Pancreas (tissue), 10 donors: Measurements from ENCODE around the gene TSEN34. TPM values are rescaled to one million over a fixed set of nuclear protein-coding genes. Genes with fewer than 3 reads are reported as not detected.
"Not testable (repeated sequence)": the region's sequence is repeated elsewhere in the genome, so short reads cannot be mapped to it uniquely, and the experiment has no call there.

ENCODE experiments used
- ATAC-seq, 4 donors: fragments of 200-7000 bp; cut with Tn5 transposase; one replicate each; pipeline versions ENCODE4 v1.8.0 to v1.9.1; 2020; ENCODE audit warnings: mild to moderate bottlenecking in 4 of 4, moderate library complexity in 4 of 4
- DNase-seq, 6 donors: peaks; one replicate each; pipeline ENCODE4 v3.0.0-alpha.2; 2020
- FAIRE-seq: peaks from 2 replicates; lab custom pipeline; 2012; peaks lifted over from hg19 to GRCh38; lab: Jason Lieb, UNC
- H3K27ac ChIP-seq, 4 donors: fragments of 200-600 bp; sonication (generic); 1 replicate in 3 of 4; 2 replicates in 1 of 4; pipeline versions ENCODE4 v1.5.0 to v1.8.0; 2020
- H3K27me3 ChIP-seq, 4 donors: fragments of 200-600 bp; one replicate each; pipeline ENCODE4 v1.8.0; 2021
- H3K36me3 ChIP-seq, 3 donors: fragments of 200-600 bp; sonication (generic) in 1 of 3; one replicate each; pipeline versions ENCODE4 v1.5.0 to v1.8.0; 2020 to 2021
- H3K4me1 ChIP-seq, 3 donors: fragments of 200-600 bp; one replicate each; pipeline ENCODE4 v1.8.0; 2021
- H3K4me3 ChIP-seq, 4 donors: fragments of 200-600 bp; sonication (generic) in 2 of 4; one replicate each; pipeline versions ENCODE4 v1.5.0 to v1.8.0; 2020 to 2021
- H3K9me3 ChIP-seq, 4 donors: fragments of 200-600 bp; one replicate each; pipeline ENCODE4 v1.8.0; 2021
- WGBS, 2 donors: extraction: QIAGEN DNeasy Blood & Tissue Kit; methylation state at CpG; one replicate each; pipeline ENCODE4 v1.1.7; 2013; 5-methylcytosine and 5-hydroxymethylcytosine counted together
- intact Hi-C, 3 donors: fragments of 100-400 bp; cut with DNase I; formaldehyde crosslinking; loops; one replicate each; pipeline versions ENCODE4 v1.11.1 to v1.14.2; 2022
- polyA plus RNA-seq, 2 donors: library from polyadenylated mRNA; stranded (reverse); fragments of 200-250 nt; gene quantifications; one replicate each; pipeline ENCODE4 v1.2.3, GENCODE V29; 2013
- total RNA-seq, 6 donors: library from RNA; stranded (reverse); fragmentation: NEBNext Ultra II Directional in 4 of 6; extraction: Animal tissue kit (Norgen Biotek cat#: 25700) in 4 of 6; gene quantifications; one replicate each; pipeline versions ENCODE4 v1.2.1 to v1.2.4, GENCODE V29; 2021 to 2023
- donor health status: healthy with polysubstance abuse.
- donor health status: DM: no; HTN: no; CAD: no; lungs with moderate emphysema.
- donor health status: DM: no; HTN: no; CAD: no.
- donor health status: control.
- donor health status: control.
- donor health status: Bipolar disorder and iron deficiency.
- donor health status: DM: yes; HTN: yes; CAD: no.
- donor health status: DM: no; HTN: no; CAD: no.
- donor health status: DM: no; HTN: no; CAD: no.
- donor health status: DM: yes; HTN: yes; CAD: no.

The TSEN34 gene
- total and polyA plus RNA-seq, 8 donors, result 16.8 to 33.3 (median 19.4) TPM

GRCh38 chr19:54242646-54243045, 51.5 kb downstream of the TSEN34 start, which contains the start of gene LILRA6:
Gene LILRA6 (minus strand): TSS chr19:54242790.
- intact Hi-C loops, H3K27me3 ChIP-seq, H3K4me3 ChIP-seq, H3K27ac ChIP-seq, H3K4me1 ChIP-seq, H3K36me3 ChIP-seq, FAIRE-seq, DNase-seq, H3K9me3 ChIP-seq: not testable (repeated sequence)
- ATAC-seq, result peak in 2 of 4 donors; percentile 64 to 68
- WGBS, 2 donors, result 44% methylated on average over 6 of the region's 6 CpGs; no CpG with 5 or more reads in 1 of the 2 donors

- ATAC-seq, H3K36me3 ChIP-seq, DNase-seq, FAIRE-seq, intact Hi-C loops, H3K4me3 ChIP-seq, H3K27ac ChIP-seq, H3K4me1 ChIP-seq, H3K27me3 ChIP-seq, H3K9me3 ChIP-seq: not testable (repeated sequence)
- 51% methylated on average over 7 of the region's 8 CpGs; no CpG with 5 or more reads in 1 of the 2 donors for WGBS, 2 donors
These were observed 52.7 kb downstream of the TSEN34 start for GRCh38 chr19:54243809-54244208.

Other genes starting within 250 kb of the TSEN34 start
- gene CACNG8, start 228.4 kb upstream of the TSEN34 start, total RNA-seq, result under 1 TPM in 5 of 6 donors, not detected in 1; under 0.01 to 0.06 (median 0.03) TPM
- under 1 TPM; 0.02 to 0.04 TPM for gene CACNG8, start 228.4 kb upstream of the TSEN34 start, polyA plus RNA-seq
- not detected for gene CACNG6, start 199.7 kb upstream of the TSEN34 start, total RNA-seq
- gene CACNG6, start 199.7 kb upstream of the TSEN34 start, polyA plus RNA-seq, result not detected
- not detected for gene VSTM1, start 127.4 kb upstream of the TSEN34 start, total RNA-seq
- not detected for gene VSTM1, start 127.4 kb upstream of the TSEN34 start, polyA plus RNA-seq
- gene TARM1, start 109.9 kb upstream of the TSEN34 start, total RNA-seq, result not detected
- not detected for gene TARM1, start 109.9 kb upstream of the TSEN34 start, polyA plus RNA-seq
- 1 to 10 TPM in 2 of 6 donors, under 1 TPM in 3, not detected in 1; 0.41 to 3.2 (median 0.84) TPM for gene OSCAR, start 90.5 kb upstream of the TSEN34 start, total RNA-seq
- gene OSCAR, start 90.5 kb upstream of the TSEN34 start, polyA plus RNA-seq, result 1 to 10 TPM; 1.0 to 1.1 TPM
- gene NDUFA3, start 88.5 kb upstream of the TSEN34 start, total RNA-seq, result 10 to 100 TPM; 27.7 to 52.1 (median 45.1) TPM
- gene NDUFA3, start 88.5 kb upstream of the TSEN34 start, polyA plus RNA-seq, result 100 to 1,000 TPM; 107 to 166 TPM
- 1 to 10 TPM; 3.8 to 8.8 (median 5.0) TPM for gene TFPT, start 75.7 kb upstream of the TSEN34 start, total RNA-seq
- 10 to 100 TPM; 16.1 to 16.6 TPM for gene TFPT, start 75.7 kb upstream of the TSEN34 start, polyA plus RNA-seq
- gene PRPF31, start 75.6 kb upstream of the TSEN34 start, total RNA-seq, result 10 to 100 TPM; 14.4 to 27.2 (median 19.5) TPM
- 10 to 100 TPM; 45.0 to 47.1 TPM for gene PRPF31, start 75.6 kb upstream of the TSEN34 start, polyA plus RNA-seq
- 10 to 100 TPM; 16.8 to 28.5 (median 21.3) TPM for gene CNOT3, start 53.5 kb upstream of the TSEN34 start, total RNA-seq
- gene CNOT3, start 53.5 kb upstream of the TSEN34 start, polyA plus RNA-seq, result 10 to 100 TPM; 39.0 to 40.0 TPM
- 1 to 10 TPM; 2.1 to 5.1 (median 4.4) TPM for gene LENG1, start 31.6 kb upstream of the TSEN34 start, total RNA-seq
- 1 to 10 TPM; 9.6 to 9.7 TPM for gene LENG1, start 31.6 kb upstream of the TSEN34 start, polyA plus RNA-seq
- 10 to 100 TPM; 51.8 to 66.5 (median 56.2) TPM for gene TMC4, start 18.1 kb upstream of the TSEN34 start, total RNA-seq
- gene TMC4, start 18.1 kb upstream of the TSEN34 start, polyA plus RNA-seq, result 10 to 100 TPM; 80.0 to 88.9 TPM
- gene MBOAT7, start 1.7 kb upstream of the TSEN34 start, total RNA-seq, result 10 to 100 TPM; 18.8 to 47.2 (median 27.3) TPM
- gene MBOAT7, start 1.7 kb upstream of the TSEN34 start, polyA plus RNA-seq, result 10 to 100 TPM; 32.6 to 34.7 TPM
- 1,000 to 10,000 TPM in 4 of 6 donors, 100 to 1,000 TPM in 2; 815 to 1,921 (median 1,191) TPM for gene RPS9, start 9.6 kb downstream of the TSEN34 start, total RNA-seq
- gene RPS9, start 9.6 kb downstream of the TSEN34 start, polyA plus RNA-seq, result 1,000 to 10,000 TPM; 2,302 to 2,340 TPM
- gene LILRB3, start 31.7 kb downstream of the TSEN34 start, total RNA-seq, result 1 to 10 TPM in 3 of 6 donors, under 1 TPM in 3; 0.47 to 5.6 (median 1.6) TPM
- gene LILRB3, start 31.7 kb downstream of the TSEN34 start, polyA plus RNA-seq, result 1 to 10 TPM; 1.3 to 2.4 TPM
- 1 to 10 TPM in 2 of 6 donors, under 1 TPM in 4; 0.20 to 2.4 (median 0.62) TPM for gene LILRA6, start 51.5 kb downstream of the TSEN34 start, total RNA-seq
- gene LILRA6, start 51.5 kb downstream of the TSEN34 start, polyA plus RNA-seq, result under 1 TPM; 0.31 to 0.38 TPM
- 1 to 10 TPM in 3 of 6 donors, under 1 TPM in 3; 0.23 to 3.1 (median 1.1) TPM for gene LILRB5, start 66.0 kb downstream of the TSEN34 start, total RNA-seq
- 1 to 10 TPM in 1 of 2 donors, under 1 TPM in 1; 0.56 to 1.4 TPM for gene LILRB5, start 66.0 kb downstream of the TSEN34 start, polyA plus RNA-seq
- 1 to 10 TPM in 3 of 6 donors, under 1 TPM in 3; 0.19 to 3.9 (median 1.2) TPM for gene LILRB2, start 89.8 kb downstream of the TSEN34 start, total RNA-seq
- 1 to 10 TPM; 1.4 to 1.6 TPM for gene LILRB2, start 89.8 kb downstream of the TSEN34 start, polyA plus RNA-seq
- 1 to 10 TPM in 2 of 6 donors, under 1 TPM in 4; 0.20 to 1.7 (median 0.51) TPM for gene LILRA5, start 121.9 kb downstream of the TSEN34 start, total RNA-seq
- gene LILRA5, start 121.9 kb downstream of the TSEN34 start, polyA plus RNA-seq, result 1 to 10 TPM in 1 of 2 donors, under 1 TPM in 1; 0.34 to 1.1 TPM
- 1 to 10 TPM in 1 of 6 donors, under 1 TPM in 1, not detected in 4; 0.24 to 2.4 TPM for gene LILRA4, start 147.9 kb downstream of the TSEN34 start, total RNA-seq
- gene LILRA4, start 147.9 kb downstream of the TSEN34 start, polyA plus RNA-seq, result not detected
- 10 to 100 TPM in 2 of 6 donors, 1 to 10 TPM in 3, under 1 TPM in 1; 0.69 to 33.1 (median 4.8) TPM for gene LAIR1, start 173.6 kb downstream of the TSEN34 start, total RNA-seq
- gene LAIR1, start 173.6 kb downstream of the TSEN34 start, polyA plus RNA-seq, result 1 to 10 TPM; 1.7 to 3.1 TPM
- 10 to 100 TPM; 20.8 to 38.1 (median 24.6) TPM for gene TTYH1, start 224.2 kb downstream of the TSEN34 start, total RNA-seq
- gene TTYH1, start 224.2 kb downstream of the TSEN34 start, polyA plus RNA-seq, result 10 to 100 TPM; 40.0 to 78.0 TPM